H1 (cell line): ENCODE results near the gene JMJD8. TPM values are rescaled to one million over a fixed set of nuclear protein-coding genes. Genes with fewer than 3 reads are reported as not detected.

ENCODE experiments used
- CBX5 ChIP-seq: fragments of 300-800, 300-1000 bp; sonication (generic); IDR thresholded peaks from 2 replicates; pipeline ENCODE4 v1.7.1; 2016; ENCODE audit warnings: antibody characterized with exemption, low read length, low read depth
- CTBP2 ChIP-seq: IDR thresholded peaks from 2 replicates; pipeline ENCODE4 v1.7.0; 2011; ENCODE audit warnings: borderline replicate concordance, mild to moderate bottlenecking, moderate library complexity, mixed read lengths, low read length; ENCODE audit not compliant: insufficient read depth, insufficient read length
- EP300 ChIP-seq, 2 experiments: IDR thresholded peaks; 1 replicate in 1 of 2; 2 replicates in 1 of 2; pipeline ENCODE4 v1.6.1; 2011 to 2012; ENCODE audit warnings: low read depth in 2 of 2, low read length in 2 of 2, mild to moderate bottlenecking in 2 of 2, borderline replicate concordance in 1 of 2, inconsistent platforms in 1 of 2, moderate library complexity in 1 of 2
- HDAC6 ChIP-seq: IDR thresholded peaks from one replicate; pipeline ENCODE4 v1.7.1; 2012; ENCODE audit warnings: low read depth, mild to moderate bottlenecking, inconsistent platforms, low read length, moderate library complexity
- MAFK ChIP-seq: IDR thresholded peaks from 2 replicates; pipeline ENCODE4 v1.6.1; 2012; ENCODE audit warnings: low read depth, mild to moderate bottlenecking, improper control_type of control experiment, low read length
- polyA plus RNA-seq, 7 experiments: library from polyadenylated mRNA; depleted of rRNA in 3 of 7; stranded (reverse) in 5 of 7; unstranded in 2 of 7; fragments of >200 nt in 5 of 7; fragments of 200-250 nt in 2 of 7; gene quantifications; 1 replicate in 5 of 7; 2 replicates in 1 of 7; 4 replicates in 1 of 7; pipeline versions ENCODE4 v1.2.1 to v1.2.3, GENCODE V29; 2011 to 2013; ENCODE audit warnings: missing spikeins in 2 of 7, mixed read lengths in 2 of 7
- total RNA-seq: library from RNA; stranded (reverse); fragmentation: NEBNext Ultra II Directional; extraction: Animal tissue kit (Norgen Biotek cat#: 25700); gene quantifications from 2 replicates; pipeline ENCODE4 v1.2.1, GENCODE V29; 2021

Gene JMJD8
- total and polyA plus RNA-seq, 2 of the 8 experiments (the other 6 are each of a cell fraction or from before 2014, with no cell fraction given) = 46.4 to 87.4 TPM

GRCh38 chr16:654034-654433, 30.1 kb downstream of the JMJD8 start (continued):
- TF ChIP-seq EP300 (IDR thresholded peaks at IDR 0.05; ENCODE audit: borderline replicate concordance in 1 of 2, low read depth in 2 of 2, low read length in 2 of 2) (no peak), HDAC6 (no peak), CTBP2 (no peak), MAFK (no peak), CBX5 (no peak)
